OCI-M2 (cell line): ENCODE data around the gene NTN1.
"Not testable (repeated sequence)": the region's sequence is repeated elsewhere in the genome, so short reads cannot be mapped to it uniquely, and the experiment has no call there.

ENCODE experiments used
- DNase-seq: peaks from one replicate; lab custom pipeline; 2025; ENCODE audit not compliant: unreplicated experiment; lab: John Stamatoyannopoulos, UW

NTN1 gene

GRCh38 chr17:9241371-9241712 lies 220.0 kb downstream of the NTN1 start:
- DNase-seq, result no peak

GRCh38 chr17:9241774-9242496 lies 220.6 kb downstream of the NTN1 start:
- no peak for DNase-seq

DNA sequence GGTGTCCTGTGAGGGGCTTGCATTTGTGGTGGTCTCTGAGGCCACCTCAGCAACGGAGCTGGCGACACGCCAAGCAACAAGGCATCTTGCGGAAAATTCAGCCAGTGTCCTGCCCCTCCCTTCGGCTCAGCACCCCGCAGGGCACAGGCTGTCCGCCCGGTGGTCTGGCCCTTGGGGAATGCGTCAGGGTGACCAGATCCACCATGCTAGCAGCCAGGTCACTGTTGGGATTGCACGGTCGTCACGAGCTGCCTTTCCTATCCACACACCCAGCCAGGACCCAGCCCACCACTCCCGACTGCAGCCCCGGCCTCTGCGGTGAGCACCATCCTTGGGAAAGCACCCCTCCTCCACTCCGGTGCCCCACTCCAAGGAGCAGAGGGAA lies 221.2 kb downstream of the NTN1 start:
- no peak for DNase-seq

GRCh38 chr17:9242983-9243382 lies 221.7 kb downstream of the NTN1 start:
- no peak for DNase-seq

GRCh38 chr17:9244066-9245052 lies 223.0 kb downstream of the NTN1 start:
- DNase-seq, result no peak

DNA sequence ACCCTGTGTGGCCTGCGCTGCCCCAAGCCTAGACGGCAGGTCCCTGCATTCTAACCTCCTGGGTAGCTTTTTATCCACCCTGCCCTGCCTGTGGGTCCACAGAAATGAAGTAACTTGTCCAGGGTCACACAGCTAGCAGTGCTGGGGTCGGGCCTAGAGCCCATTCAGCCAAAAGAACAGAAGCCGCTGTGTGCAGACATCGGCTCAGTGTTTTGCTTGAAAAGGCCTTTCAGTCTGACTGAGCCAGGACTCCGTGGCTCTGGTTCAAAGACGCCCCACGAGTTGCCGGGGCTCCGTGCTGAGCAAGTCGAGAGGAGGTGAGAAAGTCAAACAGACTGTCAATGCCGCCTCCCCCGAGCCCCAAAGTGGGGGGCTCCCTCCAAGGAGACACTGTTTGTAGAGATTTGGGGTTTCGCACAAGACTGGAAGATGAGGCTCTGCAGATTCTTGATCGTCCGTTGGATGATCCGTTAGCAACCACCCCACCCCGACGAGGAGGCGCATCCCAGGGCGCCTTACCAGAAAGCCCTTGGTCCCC lies 226.2 kb downstream of the NTN1 start:
- no peak for DNase-seq

DNA sequence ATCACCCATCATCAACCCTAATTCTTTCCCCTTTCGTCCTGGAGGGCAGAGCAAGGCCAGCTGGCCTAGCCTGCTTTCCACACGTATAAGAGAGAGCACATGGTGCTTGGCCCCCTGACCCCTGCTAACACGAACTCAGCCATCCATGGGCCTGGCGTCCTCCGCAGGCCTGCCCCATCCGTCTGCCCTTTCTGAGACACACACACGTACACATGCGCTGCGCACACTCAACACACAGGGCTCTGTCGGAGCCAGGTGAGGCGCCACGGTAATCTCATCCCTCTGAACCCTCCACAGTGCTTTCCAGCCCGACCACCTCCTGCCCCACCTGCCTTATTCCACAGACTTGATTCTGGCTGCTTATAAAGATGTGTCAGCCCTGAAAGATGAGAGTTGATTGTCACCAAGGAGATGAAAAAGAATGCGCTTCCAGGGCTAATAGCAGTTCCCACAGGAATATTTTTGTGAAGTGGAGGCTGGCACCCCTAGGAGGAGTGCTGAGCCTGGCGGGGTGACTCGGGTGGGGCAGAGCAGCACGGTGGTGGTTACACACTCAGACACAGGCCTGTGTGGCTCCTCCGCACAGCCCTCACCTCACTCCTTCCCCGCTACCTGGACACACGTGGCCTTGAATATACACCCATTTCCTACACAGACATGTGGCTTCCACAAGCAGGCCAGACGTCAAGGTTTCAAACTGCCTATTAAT lies 228.1 kb downstream of the NTN1 start:
- DNase-seq, result no peak

DNA sequence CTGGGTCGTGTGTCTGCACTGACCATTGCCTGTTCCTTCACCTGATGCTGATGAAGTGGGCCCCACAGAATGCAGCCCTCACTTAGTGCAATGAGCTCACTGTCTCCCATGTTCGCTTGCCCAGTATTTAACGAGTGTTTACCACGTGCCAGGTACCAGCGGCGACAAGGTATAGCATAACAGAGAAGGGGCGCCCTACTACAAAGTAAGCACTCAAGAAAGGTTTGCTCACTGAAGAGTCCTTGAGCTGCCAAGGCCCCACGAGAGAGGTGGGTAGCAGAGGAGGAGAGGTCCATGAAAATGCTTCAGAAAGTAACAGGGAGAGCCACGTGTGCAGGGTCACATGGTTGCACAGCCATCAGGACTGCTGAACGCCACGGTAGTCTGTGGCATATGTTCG lies 230.0 kb downstream of the NTN1 start:
- no peak for DNase-seq

DNA sequence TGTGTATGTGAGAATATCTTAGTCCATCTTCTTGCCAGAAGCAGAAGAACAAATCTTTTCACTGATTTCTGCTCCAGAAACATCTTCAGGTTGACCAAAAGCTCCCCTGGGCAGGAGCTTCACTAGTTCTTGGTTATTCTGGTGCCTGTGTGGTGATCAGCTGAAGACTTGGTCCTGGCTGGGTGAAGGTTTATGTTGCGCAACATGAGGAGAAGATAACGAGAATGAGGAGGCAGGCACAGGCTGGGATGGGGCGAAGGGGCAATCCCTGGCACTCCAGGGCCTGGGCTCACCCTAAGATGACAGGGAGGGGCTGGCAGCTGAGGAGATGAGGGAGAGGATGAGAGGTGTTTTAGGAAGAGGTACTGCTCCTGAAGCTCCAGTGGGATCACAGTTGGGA lies 232.0 kb downstream of the NTN1 start:
- DNase-seq, result no peak

DNA sequence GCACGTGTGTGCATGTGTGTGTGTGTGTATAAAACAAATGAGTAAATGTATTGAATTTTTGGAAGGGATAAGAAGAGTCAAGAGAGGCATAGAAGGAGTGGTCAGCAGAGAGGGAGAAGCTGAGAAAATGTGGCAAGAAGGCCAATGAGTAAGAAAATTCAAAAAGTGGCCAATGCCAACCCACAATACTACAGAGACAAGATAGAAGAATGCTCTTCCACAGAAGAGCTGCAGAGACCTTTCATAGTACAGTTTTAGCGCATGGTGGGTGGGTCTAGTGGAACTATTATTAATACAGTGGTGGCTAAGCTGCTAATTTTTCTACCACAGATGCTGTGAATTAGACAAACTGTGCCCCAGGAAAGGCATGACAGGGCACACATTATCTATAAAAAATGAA lies 233.5 kb downstream of the NTN1 start:
- DNase-seq, result no peak

GRCh38 chr17:9255833-9256232 lies 234.5 kb downstream of the NTN1 start:
- no peak for DNase-seq

DNA sequence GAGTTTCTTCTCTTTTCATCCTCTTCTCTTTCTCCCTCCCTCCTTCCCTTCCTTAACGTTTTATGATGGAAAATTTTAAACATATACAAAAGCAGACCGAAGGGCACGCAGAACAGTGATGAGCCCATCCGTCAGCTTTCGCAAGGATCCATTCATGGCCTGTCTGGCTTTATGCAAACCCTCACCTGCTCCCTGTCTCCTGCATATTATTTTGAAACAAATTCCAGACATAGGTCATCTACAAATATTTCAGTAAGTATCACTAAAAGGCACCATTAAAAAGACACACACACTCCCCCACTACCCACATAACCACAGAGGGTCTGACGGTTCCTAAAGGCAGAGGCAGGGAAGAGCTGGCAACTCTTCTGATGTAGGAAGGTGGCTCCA lies 235.0 kb downstream of the NTN1 start:
- no peak for DNase-seq

GRCh38 chr17:9256751-9257629 lies 235.7 kb downstream of the NTN1 start:
- no peak for DNase-seq

- DNase-seq, result not testable (repeated sequence)
Observed at GRCh38 chr17:9257630-9257965, 236.3 kb downstream of the NTN1 start.

GRCh38 chr17:9258115-9259015 lies 237.1 kb downstream of the NTN1 start:
- DNase-seq, result no peak

GRCh38 chr17:9259419-9259818 lies 238.1 kb downstream of the NTN1 start:
- DNase-seq, result no peak

- DNase-seq, result no peak
Observed at GRCh38 chr17:9261081-9262012, 240.0 kb downstream of the NTN1 start.

- no peak for DNase-seq
Observed at GRCh38 chr17:9266031-9266680, 244.8 kb downstream of the NTN1 start.
